Measurements from ENCODE around the gene SF3A1.
A peak's percentile ranks its signal among the peaks of the same experiment; 100 is the strongest.
"Not testable (repeated sequence)": the region's sequence is repeated elsewhere in the genome, so short reads cannot be mapped to it uniquely, and the experiment has no call there.

Gene SF3A1

GRCh38 chr22:30347255-30347892 is 9.3 kb downstream of the SF3A1 start:
- no peak for DNase-seq

GRCh38 chr22:30344447-30345200 is 12.1 kb downstream of the SF3A1 start:
- DNase-seq: no peak

GRCh38 chr22:30340911-30341685 is 15.6 kb downstream of the SF3A1 start:
- no peak for DNase-seq

GRCh38 chr22:30338802-30339201 is 17.9 kb downstream of the SF3A1 start:
- DNase-seq: no peak

- DNase-seq: not testable (repeated sequence)
Measured at GRCh38 chr22:30338341-30338740, 18.4 kb downstream of the SF3A1 start.

- no peak for DNase-seq
Measured at GRCh38 chr22:30337461-30337778, 19.3 kb downstream of the SF3A1 start.

- DNase-seq: no peak
Measured at GRCh38 chr22:30336752-30337460, 19.8 kb downstream of the SF3A1 start.

- DNase-seq: no peak
Measured at GRCh38 chr22:30335236-30335635, 21.5 kb downstream of the SF3A1 start.

GRCh38 chr22:30334646-30335045 is 22.0 kb downstream of the SF3A1 start:
- DNase-seq: no peak

- no peak for DNase-seq
Measured at GRCh38 chr22:30333707-30334087, 23.0 kb downstream of the SF3A1 start.

- no peak for DNase-seq
Measured at GRCh38 chr22:30332994-30333706, 23.5 kb downstream of the SF3A1 start.

- no peak for DNase-seq
Measured at GRCh38 chr22:30332551-30332950, 24.1 kb downstream of the SF3A1 start.

GRCh38 chr22:30328466-30329049 is 28.1 kb downstream of the SF3A1 start:
- no peak for DNase-seq

- DNase-seq: no peak
Measured at GRCh38 chr22:30327864-30328345, 28.8 kb downstream of the SF3A1 start.

GRCh38 chr22:30326706-30327362 is 29.9 kb downstream of the SF3A1 start, which contains the start of gene TBC1D10A:
Gene TBC1D10A (minus strand): TSS chr22:30326941. CDS start chr22:30326881, 60 bp downstream.
- DNase-seq: peak; percentile 95

- no peak for DNase-seq
Measured at GRCh38 chr22:30326255-30326705, 30.4 kb downstream of the SF3A1 start.

GRCh38 chr22:30325724-30326254 is 30.9 kb downstream of the SF3A1 start:
- DNase-seq: no peak

GRCh38 chr22:30325065-30325720 is 31.5 kb downstream of the SF3A1 start:
- no peak for DNase-seq

GRCh38 chr22:30324014-30324730 is 32.5 kb downstream of the SF3A1 start:
- no peak for DNase-seq

- no peak for DNase-seq
Measured at GRCh38 chr22:30323246-30323645, 33.4 kb downstream of the SF3A1 start.

All from activated T-cell treated with anti-CD3 and anti-CD28 coated beads, Interleukin-2, amount 50 U/mL, for 1 hour (primary cell).